ENCODE measurements around the gene MOB1B.

Gene MOB1B

DNA sequence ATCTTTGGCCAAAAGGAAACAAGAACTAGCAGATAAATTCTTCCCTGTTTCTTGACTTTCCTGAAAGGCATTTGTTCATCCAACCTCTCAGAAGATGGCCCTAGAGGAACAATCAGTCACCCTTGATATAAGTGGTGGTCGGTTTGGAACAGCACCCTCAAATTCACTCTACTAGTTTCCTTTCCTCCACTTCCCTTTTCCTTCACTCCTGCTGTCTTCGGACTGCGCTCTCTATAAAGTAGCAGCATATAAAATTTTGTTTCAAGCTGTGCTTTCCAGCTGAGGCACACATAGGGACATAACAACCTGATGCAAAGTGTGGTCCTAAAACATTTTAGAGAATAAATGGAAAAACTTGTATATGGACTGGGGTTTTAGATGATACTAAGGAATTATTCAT lies 29.0 kb upstream of the MOB1B start:
- H3K4me3 Mint-ChIP-seq: no peak overlapping the region
- H3K27ac Mint-ChIP-seq: no peak overlapping the region
- no peaks in the 10 kb centered on the region for H3K27me3 Mint-ChIP-seq (ENCODE audit: low read depth)
- H3K4me1 Mint-ChIP-seq: peaks cover 5% of the 10 kb centered on the region
- H3K9me3 Mint-ChIP-seq: no peaks in the 10 kb centered on the region
- no peaks in the 10 kb centered on the region for H3K36me3 Mint-ChIP-seq (ENCODE audit: low read depth)
- TF ChIP-seq, protein P1, sequence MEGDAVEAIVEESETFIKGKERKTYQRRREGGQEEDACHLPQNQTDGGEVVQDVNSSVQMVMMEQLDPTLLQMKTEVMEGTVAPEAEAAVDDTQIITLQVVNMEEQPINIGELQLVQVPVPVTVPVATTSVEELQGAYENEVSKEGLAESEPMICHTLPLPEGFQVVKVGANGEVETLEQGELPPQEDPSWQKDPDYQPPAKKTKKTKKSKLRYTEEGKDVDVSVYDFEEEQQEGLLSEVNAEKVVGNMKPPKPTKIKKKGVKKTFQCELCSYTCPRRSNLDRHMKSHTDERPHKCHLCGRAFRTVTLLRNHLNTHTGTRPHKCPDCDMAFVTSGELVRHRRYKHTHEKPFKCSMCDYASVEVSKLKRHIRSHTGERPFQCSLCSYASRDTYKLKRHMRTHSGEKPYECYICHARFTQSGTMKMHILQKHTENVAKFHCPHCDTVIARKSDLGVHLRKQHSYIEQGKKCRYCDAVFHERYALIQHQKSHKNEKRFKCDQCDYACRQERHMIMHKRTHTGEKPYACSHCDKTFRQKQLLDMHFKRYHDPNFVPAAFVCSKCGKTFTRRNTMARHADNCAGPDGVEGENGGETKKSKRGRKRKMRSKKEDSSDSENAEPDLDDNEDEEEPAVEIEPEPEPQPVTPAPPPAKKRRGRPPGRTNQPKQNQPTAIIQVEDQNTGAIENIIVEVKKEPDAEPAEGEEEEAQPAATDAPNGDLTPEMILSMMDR (IDR thresholded peaks at IDR 0.05; ENCODE audit: unreplicated experiment in 3 of 3): no peak

DNA sequence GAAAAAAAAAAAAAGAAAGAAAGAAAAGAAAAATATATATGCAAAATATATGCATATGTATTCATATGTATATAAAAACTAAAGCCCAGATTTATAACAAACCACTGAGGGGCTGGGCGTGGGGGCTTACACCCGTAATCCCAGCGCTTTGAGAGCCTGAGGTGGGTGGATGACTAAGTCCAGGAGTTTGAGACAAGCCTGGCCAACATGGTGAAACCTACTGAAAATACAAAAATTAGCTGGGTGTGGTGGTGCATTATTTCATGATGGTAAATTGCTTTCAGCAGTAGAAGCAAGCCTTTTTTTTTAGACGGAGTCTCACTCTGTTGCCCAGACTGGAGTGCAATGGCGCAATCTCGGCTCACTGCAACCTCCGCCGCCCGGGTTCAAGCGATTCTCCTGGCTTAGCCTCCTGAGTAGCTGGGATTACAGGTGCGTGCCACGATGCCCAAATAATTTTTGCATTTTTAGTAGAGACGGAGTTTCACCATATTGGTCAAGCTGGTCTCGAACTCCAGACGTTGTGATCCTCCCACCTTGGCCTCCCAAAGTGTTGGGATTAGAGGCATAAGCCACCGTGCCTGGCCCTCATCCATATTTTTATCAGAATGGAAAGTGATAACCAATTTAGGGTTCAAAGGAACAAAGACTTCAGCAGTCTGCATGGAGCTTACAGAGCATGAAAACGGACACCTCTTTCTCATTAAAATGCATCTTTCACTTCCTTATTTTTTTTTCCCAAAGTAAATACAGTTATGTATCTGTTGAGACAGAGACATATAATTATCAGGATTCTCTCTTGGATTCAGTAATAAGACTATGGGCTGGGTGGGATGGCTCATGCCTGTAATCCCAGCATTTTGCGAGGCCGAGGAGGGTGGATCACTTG lies 27.7 kb upstream of the MOB1B start:
- no peaks in the 10 kb centered on the region for H3K27me3 Mint-ChIP-seq (ENCODE audit: low read depth)
- no peaks in the 10 kb centered on the region for H3K36me3 Mint-ChIP-seq (ENCODE audit: low read depth)
- peaks cover 5% of the 10 kb centered on the region for H3K4me1 Mint-ChIP-seq
- no peaks in the 10 kb centered on the region for H3K9me3 Mint-ChIP-seq
- H3K27ac Mint-ChIP-seq: no peak overlapping the region
- TF ChIP-seq, protein P1 (IDR thresholded peaks at IDR 0.05; ENCODE audit: unreplicated experiment in 3 of 3): no peak
- no peak overlapping the region for H3K4me3 Mint-ChIP-seq

DNA sequence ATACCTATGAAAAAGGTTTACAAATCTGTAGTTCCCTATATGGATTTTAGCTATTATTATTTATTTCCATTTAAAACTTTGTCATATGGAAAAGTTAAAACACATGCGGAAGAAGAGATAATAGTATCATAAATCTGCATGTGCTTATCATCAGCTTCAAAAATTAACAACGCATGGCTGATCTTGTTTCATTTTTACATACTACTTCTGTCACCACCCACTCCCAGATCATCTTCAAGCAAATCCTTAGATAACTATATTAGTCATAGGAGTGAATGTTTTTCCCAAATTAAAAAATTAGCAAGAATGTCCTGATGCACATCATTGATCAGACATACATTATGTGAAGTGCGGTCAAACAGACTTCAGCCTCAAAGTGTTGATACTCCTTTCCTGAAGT lies 24.6 kb upstream of the MOB1B start:
- no peak overlapping the region for H3K4me3 Mint-ChIP-seq
- no peaks in the 10 kb centered on the region for H3K36me3 Mint-ChIP-seq (ENCODE audit: low read depth)
- no peaks in the 10 kb centered on the region for H3K9me3 Mint-ChIP-seq
- no peak overlapping the region for H3K27ac Mint-ChIP-seq
- peaks cover 5% of the 10 kb centered on the region for H3K4me1 Mint-ChIP-seq
- no peaks in the 10 kb centered on the region for H3K27me3 Mint-ChIP-seq (ENCODE audit: low read depth)
- TF ChIP-seq, protein P1 (IDR thresholded peaks at IDR 0.05; ENCODE audit: unreplicated experiment in 3 of 3): no peak

DNA sequence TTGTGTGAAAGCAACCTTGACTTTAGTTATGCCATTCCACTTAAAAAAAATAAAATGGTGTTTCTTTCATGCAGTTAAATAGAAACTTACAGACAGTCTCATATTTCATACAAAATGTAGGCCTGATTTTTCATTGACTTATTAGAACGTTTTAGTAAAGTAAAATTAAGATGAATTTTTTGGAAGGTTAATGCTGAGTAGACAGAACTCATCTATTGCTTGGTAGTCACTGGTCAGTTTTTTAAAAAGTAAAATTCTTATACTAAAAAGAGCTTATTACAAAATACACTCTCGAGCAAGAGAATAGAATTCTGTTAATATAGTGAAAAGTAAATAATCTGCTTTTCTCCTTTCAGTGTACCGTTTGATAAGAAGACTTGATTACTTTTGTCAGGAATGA lies 21.4 kb upstream of the MOB1B start:
- H3K27me3 Mint-ChIP-seq (ENCODE audit: low read depth): no peaks in the 10 kb centered on the region
- H3K4me1 Mint-ChIP-seq: peaks cover 5% of the 10 kb centered on the region
- H3K9me3 Mint-ChIP-seq: peaks cover 2% of the 10 kb centered on the region
- no peak overlapping the region for H3K27ac Mint-ChIP-seq
- TF ChIP-seq, protein P1 (IDR thresholded peaks at IDR 0.05; ENCODE audit: unreplicated experiment in 3 of 3): no peak
- no peak overlapping the region for H3K4me3 Mint-ChIP-seq
- H3K36me3 Mint-ChIP-seq (ENCODE audit: low read depth): peaks cover 3% of the 10 kb centered on the region

DNA sequence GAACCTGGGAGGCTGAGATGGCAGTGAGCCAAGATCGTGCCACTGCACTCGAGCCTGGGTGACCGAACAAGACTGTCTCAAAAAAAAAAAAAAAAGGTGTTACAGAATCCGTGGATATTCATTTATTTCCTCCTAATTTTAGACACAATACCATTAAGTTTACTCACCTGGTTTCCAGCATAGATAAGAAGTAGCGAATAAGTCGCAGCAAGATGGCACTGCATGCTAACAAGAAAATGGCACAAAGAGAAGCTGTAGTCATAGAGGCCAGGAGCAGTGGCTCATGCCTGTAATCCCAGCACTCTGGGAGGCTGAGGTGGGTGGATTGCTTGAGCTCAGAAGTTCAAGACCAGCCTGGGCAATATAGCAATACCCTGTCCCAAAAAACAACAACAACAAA lies 17.0 kb upstream of the MOB1B start:
- Mint-ChIP-seq H3K4me1 (peaks cover 10% of the 10 kb centered on the region), H3K27ac (no peak overlapping the region), H3K9me3 (peaks cover 2% of the 10 kb centered on the region), H3K4me3 (no peak overlapping the region), H3K27me3 (ENCODE audit: low read depth) (no peaks in the 10 kb centered on the region), H3K36me3 (ENCODE audit: low read depth) (peaks cover 3% of the 10 kb centered on the region)
- TF ChIP-seq, protein P1 (IDR thresholded peaks at IDR 0.05; ENCODE audit: unreplicated experiment in 3 of 3): no peak
